ENCODE measurements around the gene CFAP251.
"Not testable (repeated sequence)": the region's sequence is repeated elsewhere in the genome, so short reads cannot be mapped to it uniquely, and the experiment has no call there.

Gene CFAP251

GRCh38 chr12:121917950-121918678, at the start of gene CFAP251:
CFAP251 (plus strand) TSS chr12:121918592; CDS start chr12:121921306, 2,714 bp downstream.
- peak; percentile 86 to 89 (median 89) for DNase-seq (ENCODE audit: low read depth in 3 of 3, low spot score in 1 of 3)

DNA sequence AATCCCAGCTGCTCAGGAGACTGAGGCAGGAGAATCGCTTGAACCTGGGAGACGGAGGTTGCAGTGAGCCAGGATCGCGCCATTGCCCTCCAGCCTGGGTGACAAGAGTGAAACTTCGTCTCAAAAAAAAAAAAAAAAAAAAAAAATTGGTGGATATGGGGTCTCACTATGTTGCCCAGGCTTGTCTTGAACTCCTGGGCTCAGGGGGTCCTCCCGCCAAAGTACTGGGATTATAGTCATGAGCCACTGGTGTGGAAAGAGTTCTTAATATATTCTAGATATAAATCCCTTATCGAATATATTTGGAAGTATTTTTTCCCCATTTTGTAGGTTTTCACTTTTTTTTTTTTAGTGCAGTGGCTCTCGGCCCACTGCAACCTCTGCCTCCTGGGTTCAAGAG, 49.2 kb upstream of the CFAP251 start:
- not testable (repeated sequence) for DNase-seq (ENCODE audit: low read depth in 3 of 3, low spot score in 1 of 3)

GRCh38 chr12:121871467-121871866, 46.9 kb upstream of the CFAP251 start:
- DNase-seq (ENCODE audit: low read depth in 3 of 3, low spot score in 1 of 3), result no peak

GRCh38 chr12:121872546-121873215, 45.7 kb upstream of the CFAP251 start:
- no peak for DNase-seq (ENCODE audit: low read depth in 3 of 3, low spot score in 1 of 3)

DNA sequence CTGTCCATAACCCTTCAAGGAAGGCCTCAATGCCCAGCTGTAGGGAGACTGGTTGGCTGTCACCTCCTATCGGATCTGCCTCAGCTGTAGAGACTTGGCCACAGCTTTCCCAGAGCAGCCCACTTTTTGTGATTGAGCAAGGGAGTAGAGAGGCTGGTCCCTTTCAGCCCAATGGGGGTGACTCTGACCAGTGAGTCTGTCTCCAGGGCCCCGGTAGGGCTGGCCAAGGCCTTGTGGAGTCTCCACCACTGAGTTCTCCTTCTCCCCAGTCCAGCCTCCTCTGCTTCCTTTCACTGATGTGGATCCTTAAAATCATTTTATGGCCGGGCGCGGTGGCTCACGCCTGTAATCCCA, 45.2 kb upstream of the CFAP251 start:
- no peak for DNase-seq (ENCODE audit: low read depth in 3 of 3, low spot score in 1 of 3)

GRCh38 chr12:121874071-121874470, 44.3 kb upstream of the CFAP251 start:
- DNase-seq (ENCODE audit: low read depth in 3 of 3, low spot score in 1 of 3), result no peak

GRCh38 chr12:121875582-121875981, 42.8 kb upstream of the CFAP251 start:
- no peak for DNase-seq (ENCODE audit: low read depth in 3 of 3, low spot score in 1 of 3)

DNA sequence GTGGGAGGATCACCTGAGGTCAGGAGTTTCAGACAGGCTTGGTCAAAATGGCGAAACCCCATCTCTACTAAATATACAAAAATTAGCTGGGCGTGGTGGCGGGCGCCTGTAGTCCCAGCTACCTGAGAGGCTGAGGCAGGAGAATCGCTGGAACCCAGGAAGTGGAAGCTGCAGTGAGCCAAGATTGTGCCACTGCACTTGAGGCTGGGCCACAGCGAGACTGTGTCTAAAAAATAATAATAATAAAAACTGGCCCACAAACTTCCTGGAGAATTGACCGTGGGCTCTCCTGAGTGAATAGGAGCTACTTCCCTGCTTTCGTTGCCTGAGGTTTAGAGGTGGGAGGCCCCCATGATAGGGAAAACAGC, 42.3 kb upstream of the CFAP251 start:
- not testable (repeated sequence) for DNase-seq (ENCODE audit: low read depth in 3 of 3, low spot score in 1 of 3)

DNA sequence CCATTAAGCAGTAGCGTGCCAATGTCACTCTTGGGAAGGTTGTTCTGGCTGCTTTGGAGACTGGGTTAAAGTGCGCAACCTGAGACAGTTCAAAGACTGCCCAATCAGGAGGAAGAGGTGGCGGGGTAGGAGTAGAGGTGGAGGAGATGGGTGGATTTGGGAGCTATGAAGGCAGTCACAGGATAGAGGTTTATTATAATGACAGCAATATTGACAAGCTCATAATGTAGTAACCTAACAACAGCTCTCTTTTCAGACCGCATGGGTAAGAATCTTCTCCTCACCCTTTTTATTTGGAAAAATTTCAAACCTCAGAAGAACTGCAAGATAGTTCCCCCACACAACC, 35.1 kb upstream of the CFAP251 start:
- DNase-seq (ENCODE audit: low read depth in 3 of 3, low spot score in 1 of 3), result no peak

DNA sequence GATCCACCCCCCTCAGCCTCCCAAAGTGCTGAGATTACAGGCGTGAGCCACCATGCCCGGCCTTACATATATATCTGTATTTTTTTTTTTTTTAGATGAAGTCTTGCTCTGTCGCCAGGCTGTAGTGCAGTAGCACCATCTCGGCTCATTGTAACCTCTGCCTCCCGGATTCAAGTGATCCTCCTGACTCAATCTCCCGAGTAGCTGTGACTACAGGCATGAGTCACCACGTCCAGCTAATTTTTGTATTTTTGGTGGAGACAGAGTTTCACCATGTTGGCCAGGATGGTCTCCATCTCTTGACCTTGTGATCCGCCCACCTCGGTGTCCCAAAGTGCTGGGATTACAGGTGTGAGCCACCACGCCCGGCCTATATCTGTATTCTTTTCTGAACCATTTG, 33.3 kb upstream of the CFAP251 start:
- not testable (repeated sequence) for DNase-seq (ENCODE audit: low read depth in 3 of 3, low spot score in 1 of 3)

DNA sequence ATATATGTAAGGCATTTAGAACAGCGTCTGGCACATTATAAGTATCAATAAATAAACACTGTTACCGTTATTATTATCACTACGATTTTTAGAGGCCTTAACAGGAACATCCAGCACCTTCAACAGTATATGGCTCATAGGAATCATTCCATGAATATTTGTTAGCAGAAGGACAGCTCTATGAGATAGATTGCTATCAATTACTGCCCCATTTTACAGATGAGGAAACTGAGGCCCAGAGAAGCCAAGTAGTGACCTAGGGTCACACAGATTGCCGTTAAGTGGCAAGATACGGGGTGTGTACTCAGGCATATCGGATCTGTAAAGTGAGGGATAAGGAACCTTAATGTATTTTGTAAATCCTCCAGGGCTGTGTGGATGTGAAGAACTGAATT, 30.3 kb upstream of the CFAP251 start:
- no peak for DNase-seq (ENCODE audit: low read depth in 3 of 3, low spot score in 1 of 3)

GRCh38 chr12:121888478-121889273, 29.7 kb upstream of the CFAP251 start, which contains the start of gene PSMD9:
PSMD9 (plus strand) TSS chr12:121888790; CDS start chr12:121888857, 67 bp downstream.
- peak; percentile 96 to 99 (median 97) for DNase-seq (ENCODE audit: low read depth in 3 of 3, low spot score in 1 of 3)

DNA sequence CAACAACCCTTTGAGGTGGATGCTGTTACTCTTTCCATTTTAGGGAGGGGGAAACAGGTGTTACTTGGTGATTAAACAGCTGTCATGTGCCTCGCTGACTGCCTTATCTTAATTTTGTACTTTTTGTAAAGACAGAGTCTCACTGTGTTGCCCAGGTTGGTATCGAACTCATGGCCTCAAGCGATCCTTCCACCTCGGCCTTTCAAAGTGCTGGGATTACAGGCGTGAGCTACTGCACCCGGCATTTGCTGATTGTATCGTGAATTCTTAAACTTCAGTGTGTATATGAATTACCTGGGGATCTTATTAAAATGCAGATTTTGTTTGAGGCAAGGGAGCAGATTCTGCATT, 29.1 kb upstream of the CFAP251 start:
- no peak for DNase-seq (ENCODE audit: low read depth in 3 of 3, low spot score in 1 of 3)

DNA sequence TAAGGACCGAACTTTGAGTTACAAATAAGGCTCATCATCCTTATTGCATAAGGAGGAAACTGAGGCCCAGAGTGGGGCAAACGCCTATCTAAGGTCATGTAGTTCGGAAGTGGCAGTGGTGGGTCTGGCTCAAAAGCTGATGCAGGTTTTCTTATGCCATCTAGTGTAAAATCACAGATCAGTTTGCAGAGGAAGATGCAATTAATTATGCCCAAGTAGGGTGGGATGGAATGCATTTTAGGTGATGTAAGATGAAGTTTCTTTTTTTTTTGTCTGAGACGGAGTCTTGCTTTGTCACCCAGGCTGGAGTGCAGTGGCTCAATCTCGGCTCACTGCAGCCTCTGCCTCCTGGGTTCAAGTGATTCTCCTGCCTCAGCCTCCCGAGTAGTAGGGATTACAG, 28.7 kb upstream of the CFAP251 start:
- DNase-seq (ENCODE audit: low read depth in 3 of 3, low spot score in 1 of 3), result not testable (repeated sequence)

- no peak for DNase-seq (ENCODE audit: low read depth in 3 of 3, low spot score in 1 of 3)
These were observed 25.5 kb upstream of the CFAP251 start for GRCh38 chr12:121892673-121893561.

- no peak for DNase-seq (ENCODE audit: low read depth in 3 of 3, low spot score in 1 of 3)
These were observed 24.4 kb upstream of the CFAP251 start for GRCh38 chr12:121893961-121894460.

DNA sequence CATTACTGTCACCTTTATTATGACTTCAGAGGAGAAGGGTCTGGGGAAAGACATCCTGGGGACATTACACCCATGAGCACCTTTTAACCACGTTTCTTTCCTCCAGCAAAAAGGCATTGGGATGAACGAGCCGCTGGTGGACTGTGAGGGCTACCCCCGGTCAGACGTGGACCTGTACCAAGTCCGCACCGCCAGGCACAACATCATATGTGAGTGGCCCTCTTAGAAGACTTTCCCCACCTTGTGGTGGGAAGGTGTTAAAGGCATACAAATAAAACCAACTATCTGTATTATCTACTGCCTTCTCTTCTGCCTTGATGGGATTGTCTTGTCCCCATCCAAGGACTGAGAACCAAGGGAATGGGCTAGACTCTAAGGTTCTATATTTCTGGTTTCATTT, 23.8 kb upstream of the CFAP251 start:
- DNase-seq (ENCODE audit: low read depth in 3 of 3, low spot score in 1 of 3), result no peak

DNA sequence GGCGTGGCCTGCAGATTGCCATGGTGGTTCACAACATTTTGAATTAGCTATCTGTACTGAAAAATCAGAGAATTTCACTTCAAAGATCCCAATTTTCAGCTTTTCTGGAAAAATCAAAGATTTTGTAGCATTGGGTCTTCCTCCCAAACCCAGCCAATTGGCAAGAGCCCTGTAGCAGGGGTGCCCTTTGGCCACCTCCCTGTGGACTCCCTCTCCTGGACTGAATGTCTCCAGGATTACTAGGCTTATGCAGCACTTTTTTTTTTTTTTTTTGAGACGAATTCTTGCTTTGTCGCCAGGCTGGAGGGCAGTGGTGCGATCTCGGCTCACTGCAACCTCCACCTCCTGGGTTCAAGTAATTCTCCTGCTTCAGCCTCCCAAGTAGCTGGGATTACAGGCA, 20.1 kb upstream of the CFAP251 start:
- no peak for DNase-seq (ENCODE audit: low read depth in 3 of 3, low spot score in 1 of 3)

GRCh38 chr12:121899590-121899989, 18.8 kb upstream of the CFAP251 start:
- DNase-seq (ENCODE audit: low read depth in 3 of 3, low spot score in 1 of 3), result no peak

DNA sequence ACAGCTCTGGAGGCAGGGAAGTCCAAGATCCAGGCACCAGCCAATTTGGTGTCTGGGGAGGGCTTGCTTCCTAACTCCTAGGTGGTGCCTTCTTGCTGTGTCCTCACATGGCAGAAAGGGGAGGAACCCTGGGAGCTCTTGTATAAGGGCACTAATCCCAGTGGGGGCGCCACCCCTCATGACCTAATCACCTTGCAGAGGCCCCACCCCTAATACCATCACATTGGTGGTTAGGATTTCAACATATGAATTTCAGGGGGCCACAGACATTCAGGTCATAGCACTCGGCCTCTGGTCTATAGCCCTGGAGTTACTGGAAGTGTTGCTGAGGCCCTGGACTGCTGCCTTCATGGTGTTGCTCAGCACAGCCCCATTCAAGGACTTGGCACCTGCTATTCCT, 15.2 kb upstream of the CFAP251 start:
- no peak for DNase-seq (ENCODE audit: low read depth in 3 of 3, low spot score in 1 of 3)

GRCh38 chr12:121905746-121906145, 12.6 kb upstream of the CFAP251 start:
- DNase-seq (ENCODE audit: low read depth in 3 of 3, low spot score in 1 of 3), result no peak

Measured in stimulated activated CD4-positive, alpha-beta T cell treated with anti-CD3 and anti-CD28 coated beads, TNF-alpha, amount 100 ng/mL, for 1 hour (primary cell).